Measurements from ENCODE around the gene DEFB124.
"Not testable (repeated sequence)": the region's sequence is repeated elsewhere in the genome, so short reads cannot be mapped to it uniquely, and the experiment has no call there.

DEFB124 gene

DNA sequence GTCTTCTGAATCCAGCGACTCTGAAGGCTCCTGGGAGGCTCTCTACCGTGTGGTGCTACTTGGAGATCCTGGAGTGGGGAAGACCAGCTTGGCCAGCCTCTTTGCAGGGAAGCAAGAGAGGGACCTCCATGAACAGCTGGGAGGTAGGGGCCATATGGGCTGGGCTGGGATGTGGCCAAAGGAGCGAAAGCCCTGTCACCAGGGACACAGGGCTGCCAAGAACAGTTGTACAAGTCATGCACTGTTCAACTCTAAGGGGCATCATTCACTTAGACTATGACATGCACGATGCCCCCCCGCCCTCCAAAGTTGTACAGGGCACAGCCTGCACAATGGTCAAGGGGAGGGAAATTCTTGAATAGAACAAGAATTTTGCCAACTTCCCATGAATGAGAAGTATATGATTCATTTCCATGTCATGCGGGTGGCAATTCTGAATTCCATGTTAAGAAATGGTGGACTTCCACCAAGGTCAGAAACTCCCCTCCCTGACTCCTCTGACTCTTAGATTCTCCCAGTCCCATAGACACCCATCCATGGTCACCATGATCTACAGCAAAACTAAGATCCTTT, 1.8 kb upstream of the DEFB124 start:
- no peak overlapping the region for H3K27ac ChIP-seq
- no peaks in the 10 kb centered on the region for H3K36me3 ChIP-seq
- H3K4me2 ChIP-seq: no peak overlapping the region
- H4K20me1 ChIP-seq: no peaks in the 10 kb centered on the region
- TF ChIP-seq Cebpa-rat (IDR thresholded peaks at IDR 0.05): no peak
- H3K27me3 ChIP-seq: peaks cover 26 to 53% (median 43%) of the 10 kb centered on the region in 11 experiments
- H3K9me3 ChIP-seq (replicated peaks in 1 of 11): peaks cover 0 to 33% (median 19%) of the 10 kb centered on the region in 11 experiments; a peak in 17 of 22 replicates
- no peak overlapping the region for H3K9ac ChIP-seq
- H3K4me1 ChIP-seq: peaks cover 0 to 9% (median 0%) of the 10 kb centered on the region in 10 experiments; a peak in 4 of 20 replicates
- H3K4me3 ChIP-seq: no peak overlapping the region

DNA sequence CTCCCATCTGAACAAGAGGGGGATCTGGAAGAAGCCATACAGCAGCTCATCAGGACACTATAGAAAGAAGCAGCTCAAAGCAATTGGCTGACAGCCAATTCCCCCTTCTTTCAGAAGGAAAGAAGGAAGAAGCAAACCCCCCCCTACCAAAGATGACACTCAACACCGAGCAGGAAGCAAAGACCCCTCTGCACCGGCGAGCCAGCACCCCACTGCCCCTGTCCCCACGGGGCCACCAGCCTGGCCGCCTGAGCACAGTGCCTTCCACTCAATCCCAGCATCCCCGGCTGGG, 1.3 kb upstream of the DEFB124 start:
- Histone ChIP-seq H3K9me3 (replicated peaks in 1 of 11) (peaks cover 0 to 33% (median 19%) of the 10 kb centered on the region in 11 experiments; a peak in 17 of 22 replicates), H3K9ac (no peak overlapping the region), H3K4me2 (no peak overlapping the region), H4K20me1 (no peaks in the 10 kb centered on the region), H3K27me3 (peaks cover 26 to 53% (median 43%) of the 10 kb centered on the region in 11 experiments), H3K36me3 (no peaks in the 10 kb centered on the region), H3K4me1 (peaks cover 0 to 9% (median 0%) of the 10 kb centered on the region in 10 experiments; a peak in 4 of 20 replicates), H3K4me3 (no peak overlapping the region), H3K27ac (no peak overlapping the region)
- TF ChIP-seq Cebpa-rat (IDR thresholded peaks at IDR 0.05): no peak

DNA sequence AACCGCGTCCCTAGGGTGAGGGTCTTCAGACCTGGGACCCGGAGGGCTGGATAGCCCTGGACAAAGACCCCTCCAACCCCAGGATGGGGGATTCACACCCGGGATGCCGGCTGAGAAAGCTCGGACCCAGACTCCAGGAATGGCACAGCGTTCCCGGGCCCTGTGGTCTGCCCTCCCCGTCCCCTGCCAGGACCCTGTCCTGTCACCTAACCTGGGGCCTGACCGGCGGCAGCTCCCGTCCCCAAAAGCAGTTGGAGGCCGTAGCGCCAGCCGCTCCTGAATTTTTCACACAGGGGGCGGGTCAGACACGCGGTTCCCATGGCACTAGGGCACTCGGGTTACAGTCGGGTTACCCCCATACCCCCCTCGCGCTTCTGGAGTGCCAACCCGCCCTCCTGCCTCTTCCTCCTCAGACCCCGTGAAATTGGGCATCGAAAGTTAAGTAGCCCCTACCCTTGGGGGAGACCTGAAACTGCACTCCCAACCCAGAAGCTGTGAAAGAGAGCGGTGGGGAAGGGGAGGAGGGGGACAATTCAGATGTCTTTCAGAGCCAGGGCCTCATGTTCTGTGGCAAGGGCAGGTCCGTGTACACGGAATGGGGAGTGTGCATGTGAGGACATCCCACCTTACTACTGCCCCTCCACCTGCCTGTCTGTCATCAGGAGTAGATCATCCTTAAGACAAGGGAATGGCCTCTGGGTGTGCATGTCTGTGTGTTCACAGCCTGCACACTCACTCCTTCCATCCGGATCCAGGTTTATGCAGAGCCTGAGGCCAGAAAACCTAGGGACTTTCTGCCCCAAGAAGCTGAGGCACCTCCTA, 756 bp upstream of the DEFB124 start:
- no peak overlapping the region for H3K4me3 ChIP-seq
- peak overlapping the region in 1 of 11 experiments; percentile 11; a peak in 2 of 22 replicates for H3K4me2 ChIP-seq

DNA sequence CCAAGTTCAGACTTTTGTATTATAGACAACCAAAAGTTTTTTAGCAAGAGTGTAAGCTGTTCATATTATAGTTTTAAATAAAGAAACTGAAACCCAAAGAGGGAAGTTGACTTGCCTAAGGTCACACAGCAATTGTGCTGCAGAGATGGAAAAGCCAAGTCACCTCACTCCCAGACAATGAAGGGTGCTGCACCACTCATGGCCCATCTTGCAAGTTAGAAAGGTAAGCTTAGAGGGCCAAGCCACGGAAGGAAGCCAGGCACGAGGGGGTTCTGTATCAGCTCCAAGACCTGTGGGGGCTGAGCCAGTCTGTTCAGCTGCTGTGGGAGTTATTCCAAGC, 860 bp downstream of the DEFB124 start:
- H3K27ac ChIP-seq: no peak overlapping the region
- no peak overlapping the region for H3K4me3 ChIP-seq
- H3K36me3 ChIP-seq: no peaks in the 10 kb centered on the region
- TF ChIP-seq Cebpa-rat (IDR thresholded peaks at IDR 0.05): no peak
- no peaks in the 10 kb centered on the region for H4K20me1 ChIP-seq
- H3K9ac ChIP-seq: no peak overlapping the region
- H3K27me3 ChIP-seq: peaks cover 26 to 53% (median 43%) of the 10 kb centered on the region in 11 experiments
- peak overlapping the region in 1 of 11 experiments; percentile 6; a peak in 2 of 22 replicates for H3K4me2 ChIP-seq
- H3K4me1 ChIP-seq: peaks cover 0 to 9% (median 0%) of the 10 kb centered on the region in 10 experiments; a peak in 4 of 20 replicates
- H3K9me3 ChIP-seq (replicated peaks in 1 of 11): peaks cover 0 to 33% (median 19%) of the 10 kb centered on the region in 11 experiments; a peak in 17 of 22 replicates

More for the DNA sequence above, 756 bp upstream of the DEFB124 start:
- Histone ChIP-seq H3K9ac (no peak overlapping the region), H3K27ac (no peak overlapping the region), H4K20me1 (no peaks in the 10 kb centered on the region), H3K27me3 (peaks cover 26 to 53% (median 43%) of the 10 kb centered on the region in 11 experiments), H3K36me3 (no peaks in the 10 kb centered on the region), H3K9me3 (replicated peaks in 1 of 11) (peaks cover 0 to 33% (median 19%) of the 10 kb centered on the region in 11 experiments; a peak in 17 of 22 replicates), H3K4me1 (peaks cover 0 to 9% (median 0%) of the 10 kb centered on the region in 10 experiments; a peak in 4 of 20 replicates)
- TF ChIP-seq Cebpa-rat (IDR thresholded peaks at IDR 0.05): no peak

DNA sequence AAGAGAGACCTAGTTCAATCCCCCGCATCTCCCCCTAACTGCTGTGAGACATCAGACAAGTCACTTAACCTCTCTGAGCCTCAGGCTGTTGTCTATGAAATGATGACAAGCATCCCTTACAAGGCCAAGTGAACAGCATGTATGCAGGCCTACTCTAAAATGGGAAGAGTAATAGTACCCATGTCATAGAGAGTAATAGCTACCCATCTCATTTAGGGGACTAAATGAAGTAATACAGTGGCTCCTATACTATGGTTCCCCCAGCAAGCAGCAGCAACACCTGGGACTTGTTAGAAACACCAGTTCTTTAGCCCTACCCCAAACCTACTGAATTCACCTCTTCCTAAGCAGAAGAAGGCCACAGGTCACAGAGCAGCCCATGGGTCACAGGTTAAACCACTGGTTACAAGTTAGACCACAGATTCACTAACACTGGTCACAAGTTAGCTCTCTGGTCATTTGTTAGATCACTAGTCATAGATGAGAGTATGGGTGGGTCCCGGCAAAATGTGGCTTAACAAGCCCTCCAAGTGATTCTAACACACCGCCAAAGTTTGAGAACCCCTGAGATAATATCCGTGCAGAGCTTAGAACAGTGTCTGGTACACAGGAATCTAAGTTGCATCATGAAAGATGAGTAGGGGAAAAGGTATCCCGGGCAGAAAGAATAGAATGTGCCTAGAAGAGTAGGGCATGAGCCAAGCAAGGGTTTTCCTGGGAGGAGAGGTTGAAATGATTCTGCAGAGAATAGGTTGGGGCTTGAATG, 1.4 kb downstream of the DEFB124 start:
- Histone ChIP-seq H4K20me1 (no peaks in the 10 kb centered on the region), H3K9ac (no peak overlapping the region), H3K9me3 (replicated peaks in 1 of 11) (peaks cover 0 to 33% (median 19%) of the 10 kb centered on the region in 11 experiments; a peak in 17 of 22 replicates), H3K36me3 (no peaks in the 10 kb centered on the region), H3K4me1 (peaks cover 0 to 9% (median 0%) of the 10 kb centered on the region in 10 experiments; a peak in 4 of 20 replicates), H3K4me2 (peak overlapping the region in 1 of 11 experiments; percentile 6; a peak in 1 of 22 replicates), H3K4me3 (no peak overlapping the region), H3K27me3 (peaks cover 26 to 53% (median 43%) of the 10 kb centered on the region in 11 experiments), H3K27ac (no peak overlapping the region)
- no peak for TF ChIP-seq Cebpa-rat (IDR thresholded peaks at IDR 0.05)

DNA sequence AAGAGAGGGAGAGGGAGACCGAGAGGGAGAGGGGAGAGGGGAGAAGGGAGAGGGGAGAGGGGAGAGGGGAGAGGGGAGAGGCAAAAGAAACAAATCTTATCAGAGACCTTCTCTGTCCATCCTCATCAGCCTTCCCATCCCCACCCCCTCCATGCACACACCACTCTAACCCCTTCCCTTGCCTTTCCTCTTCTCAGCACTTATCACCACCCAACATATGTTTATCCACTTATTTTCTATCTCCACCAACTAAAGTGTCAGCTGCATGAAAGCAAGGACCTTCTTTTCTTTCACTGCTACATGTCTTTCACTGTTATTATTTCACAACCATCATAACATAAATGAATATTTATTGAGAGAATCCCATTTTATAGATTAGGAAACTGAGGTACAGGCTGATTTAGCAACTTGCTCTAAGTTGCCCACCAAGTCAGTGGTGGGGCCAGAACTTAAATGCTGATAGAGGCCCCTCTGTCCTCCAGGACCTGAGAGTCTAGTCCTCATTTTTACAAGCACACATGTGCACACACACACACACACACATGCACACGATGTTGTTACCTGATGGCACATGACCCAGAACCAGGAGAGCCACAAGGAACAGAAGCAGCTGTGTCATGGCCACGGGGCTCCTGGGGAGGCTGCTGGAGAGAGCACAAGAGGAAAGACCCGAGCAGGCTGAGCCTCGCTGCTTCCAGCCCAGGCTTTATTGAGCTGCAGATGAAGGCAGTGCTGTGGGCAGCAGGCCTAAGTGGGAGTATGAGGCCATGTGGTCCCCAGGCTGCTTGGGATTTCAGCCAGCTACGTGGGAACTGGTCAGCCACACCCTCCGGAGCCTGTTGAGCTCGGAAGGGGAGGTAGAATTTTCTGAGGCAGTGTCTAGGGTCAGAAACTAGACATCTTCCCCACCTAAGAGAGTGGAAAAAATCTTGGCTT, 2.3 kb downstream of the DEFB124 start:
- H3K4me1 ChIP-seq: peaks cover 0 to 9% (median 0%) of the 10 kb centered on the region in 10 experiments; a peak in 4 of 20 replicates
- no peak for TF ChIP-seq Cebpa-rat (IDR thresholded peaks at IDR 0.05)
- no peaks in the 10 kb centered on the region for H3K36me3 ChIP-seq
- H3K9ac ChIP-seq: no peak overlapping the region
- H3K4me2 ChIP-seq: no peak overlapping the region
- no peak overlapping the region for H3K27ac ChIP-seq
- peaks cover 0 to 33% (median 19%) of the 10 kb centered on the region in 11 experiments; a peak in 17 of 22 replicates for H3K9me3 ChIP-seq (replicated peaks in 1 of 11)
- H3K27me3 ChIP-seq: peaks cover 26 to 52% (median 43%) of the 10 kb centered on the region in 11 experiments
- H4K20me1 ChIP-seq: no peaks in the 10 kb centered on the region
- no peak overlapping the region for H3K4me3 ChIP-seq

DNA sequence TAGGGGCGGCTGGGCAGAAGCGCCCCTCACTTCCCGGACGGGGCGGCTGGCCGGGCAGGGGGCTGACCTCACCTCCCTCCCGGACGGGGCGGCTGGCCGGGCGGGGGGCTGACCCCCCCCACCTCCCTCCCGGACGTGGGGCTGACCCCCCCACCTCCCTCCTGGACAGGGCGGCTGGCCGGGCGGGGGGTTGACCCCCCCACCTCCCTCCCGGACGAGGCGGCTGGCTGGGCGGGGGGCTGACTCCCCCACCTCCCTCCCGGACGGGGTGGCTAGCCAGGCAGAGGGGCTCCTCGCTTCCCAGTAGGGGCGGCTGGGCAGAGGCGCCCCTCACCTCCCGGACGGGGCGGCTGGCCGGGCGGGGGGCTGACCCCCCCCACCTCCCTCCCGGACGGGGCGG, 4.0 kb downstream of the DEFB124 start:
- not testable (repeated sequence) for H3K36me3 ChIP-seq, H4K20me1 ChIP-seq, H3K27ac ChIP-seq, H3K4me1 ChIP-seq, H3K9ac ChIP-seq, H3K4me3 ChIP-seq, H3K4me2 ChIP-seq
- peaks cover 17 to 35% (median 28%) of the 10 kb centered on the region in 11 experiments for H3K27me3 ChIP-seq
- H3K9me3 ChIP-seq (replicated peaks in 1 of 11): peaks cover 0 to 32% (median 19%) of the 10 kb centered on the region in 11 experiments; a peak in 17 of 22 replicates

DNA sequence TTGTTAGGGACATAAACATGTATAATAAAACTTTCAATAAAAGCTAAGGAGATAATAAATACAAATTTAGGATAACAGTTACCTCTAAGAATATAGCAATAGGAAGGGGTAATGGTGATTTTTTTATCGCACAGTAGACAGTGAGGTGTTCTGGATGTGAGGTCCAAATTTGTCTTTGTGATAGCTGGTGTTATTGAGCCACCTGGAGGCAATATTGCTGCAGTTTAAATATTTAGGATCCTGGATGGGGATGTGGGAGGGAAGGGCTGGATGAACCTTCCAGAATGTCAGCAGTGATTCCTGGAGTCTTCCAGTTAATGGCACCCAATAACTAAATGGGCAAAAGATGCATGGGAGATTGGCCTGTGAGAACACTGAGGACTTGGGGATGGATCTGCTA, 20.6 kb downstream of the DEFB124 start:
- no peaks in the 10 kb centered on the region for H3K27me3 ChIP-seq
- no peak overlapping the region for H3K4me2 ChIP-seq
- no peak overlapping the region for H3K4me3 ChIP-seq
- H3K9me3 ChIP-seq (replicated peaks in 1 of 11): peaks cover 1 to 20% (median 3%) of the 10 kb centered on the region in 11 experiments; a peak in 13 of 22 replicates
- no peak overlapping the region for H3K27ac ChIP-seq
- no peak overlapping the region for H3K9ac ChIP-seq
- no peaks in the 10 kb centered on the region for H4K20me1 ChIP-seq
- H3K4me1 ChIP-seq: peaks cover 0 to 7% (median 4%) of the 10 kb centered on the region in 10 experiments; a peak in 9 of 20 replicates
- no peaks in the 10 kb centered on the region for H3K36me3 ChIP-seq
- TF ChIP-seq Cebpa-rat (IDR thresholded peaks at IDR 0.05): no peak
